ENCODE results near the gene PDK4.
A peak's percentile ranks its signal among the peaks of the same experiment; 100 is the strongest.
"Not testable (repeated sequence)": the region's sequence is repeated elsewhere in the genome, so short reads cannot be mapped to it uniquely, and the experiment has no call there.

The PDK4 gene

GRCh38 chr7:95558864-95559263, 37.5 kb downstream of the PDK4 start:
- no peak for DNase-seq

- DNase-seq = no peak
These were observed 39.5 kb downstream of the PDK4 start for GRCh38 chr7:95556777-95557176.

- no peak for DNase-seq
These were observed 42.4 kb downstream of the PDK4 start for GRCh38 chr7:95553939-95554338.

- DNase-seq = not testable (repeated sequence)
These were observed 44.0 kb downstream of the PDK4 start for GRCh38 chr7:95552010-95552926.

GRCh38 chr7:95550546-95550945, 45.8 kb downstream of the PDK4 start:
- no peak for DNase-seq

- DNase-seq = peak; percentile 40 to 58
These were observed 46.3 kb downstream of the PDK4 start for GRCh38 chr7:95549818-95550529.

- no peak for DNase-seq
These were observed 48.7 kb downstream of the PDK4 start for GRCh38 chr7:95547361-95548348.

GRCh38 chr7:95546647-95547046, 49.7 kb downstream of the PDK4 start:
- DNase-seq = no peak

- DNase-seq = no peak
These were observed 50.6 kb downstream of the PDK4 start for GRCh38 chr7:95545673-95546072.

GRCh38 chr7:95545007-95545615, 51.2 kb downstream of the PDK4 start:
- DNase-seq = peak; percentile 60 to 69

- DNase-seq = no peak
These were observed 52.1 kb downstream of the PDK4 start for GRCh38 chr7:95544171-95544570.

- DNase-seq = no peak
These were observed 53.0 kb downstream of the PDK4 start for GRCh38 chr7:95543312-95543711.

GRCh38 chr7:95540366-95540765, 56.0 kb downstream of the PDK4 start:
- DNase-seq = no peak

- DNase-seq = no peak
These were observed 56.9 kb downstream of the PDK4 start for GRCh38 chr7:95539426-95539825.

- DNase-seq = no peak
These were observed 58.8 kb downstream of the PDK4 start for GRCh38 chr7:95537468-95537867.

- no peak for DNase-seq
These were observed 59.5 kb downstream of the PDK4 start for GRCh38 chr7:95536656-95537311.

GRCh38 chr7:95535662-95536061, 60.7 kb downstream of the PDK4 start:
- no peak for DNase-seq

GRCh38 chr7:95534796-95535195, 61.5 kb downstream of the PDK4 start:
- DNase-seq = no peak
